Neuronal stem cell (in vitro differentiated cells): ENCODE measurements around the gene ASIP.
A peak's percentile ranks its signal among the peaks of the same experiment; 100 is the strongest.

Source experiments
- DNase-seq: peaks from one replicate; pipeline ENCODE4 v3.0.0-alpha.2; 2013; ENCODE audit warnings: low spot score
- H2AFZ ChIP-seq: one replicate; pipeline ENCODE4 v1.6.1; 2013; ENCODE audit warnings: mild to moderate bottlenecking, low read length, inconsistent platforms
- H2AK5ac ChIP-seq: 2 replicates; pipeline ENCODE4 v1.6.1; 2013; ENCODE audit warnings: low read depth, mild to moderate bottlenecking, inconsistent platforms, low read length, moderate library complexity, mixed read lengths
- H2BK120ac ChIP-seq: 2 replicates; pipeline ENCODE4 v1.6.1; 2013; ENCODE audit warnings: low read depth, mild to moderate bottlenecking, inconsistent platforms, low read length, moderate library complexity, mixed read lengths
- H2BK12ac ChIP-seq: one replicate; pipeline ENCODE4 v1.6.1; 2013; ENCODE audit warnings: low read length, inconsistent platforms
- H2BK15ac ChIP-seq: 2 replicates; pipeline ENCODE4 v1.6.1; 2013; ENCODE audit warnings: mild to moderate bottlenecking, low read length, inconsistent platforms, mixed read lengths
- H2BK5ac ChIP-seq: one replicate; pipeline ENCODE4 v1.6.1; 2013; ENCODE audit warnings: inconsistent platforms, mild to moderate bottlenecking, low read length, moderate library complexity
- H3K14ac ChIP-seq: one replicate; pipeline ENCODE4 v1.6.1; 2013; ENCODE audit warnings: low read length, inconsistent platforms
- H3K18ac ChIP-seq: 2 replicates; pipeline ENCODE4 v1.6.1; 2013; ENCODE audit warnings: low read length, inconsistent platforms
- H3K23ac ChIP-seq: 2 replicates; pipeline ENCODE4 v1.6.1; 2013; ENCODE audit warnings: low read depth, mild to moderate bottlenecking, mixed read lengths, low read length, inconsistent platforms; ENCODE audit not compliant: poor library complexity
- H3K27ac ChIP-seq: replicated peaks from 3 replicates; pipeline ENCODE4 v1.5.1; 2013; ENCODE audit warnings: low read length, inconsistent platforms
- H3K27me3 ChIP-seq, 3 experiments: 2 replicates each; pipeline ENCODE4 v1.6.1; 2013; ENCODE audit warnings: low read length in 3 of 3, mild to moderate bottlenecking in 2 of 3, inconsistent platforms in 1 of 3, low read depth in 1 of 3, mixed read lengths in 1 of 3, moderate library complexity in 1 of 3; ENCODE audit not compliant: control insufficient read depth in 3 of 3, insufficient read depth in 3 of 3
- H3K36me3 ChIP-seq, 2 donors: replicated peaks in 1 of 2; 2 replicates each; pipeline ENCODE4 v1.6.1; 2013; ENCODE audit warnings: low read length in 2 of 2; ENCODE audit not compliant: control insufficient read depth in 2 of 2, insufficient read depth in 2 of 2
- H3K4ac ChIP-seq: 2 replicates; pipeline ENCODE4 v1.6.1; 2013; ENCODE audit warnings: inconsistent platforms, mild to moderate bottlenecking, low read length, moderate library complexity
- H3K4me1 ChIP-seq, 2 donors: 1 replicate in 1 of 2; 2 replicates in 1 of 2; pipeline ENCODE4 v1.6.1; 2013; ENCODE audit warnings: low read length in 2 of 2, low read depth in 1 of 2; ENCODE audit not compliant: control insufficient read depth in 2 of 2, insufficient read depth in 1 of 2
- H3K4me2 ChIP-seq: one replicate; pipeline ENCODE4 v1.6.1; 2013; ENCODE audit warnings: mild to moderate bottlenecking, low read length, inconsistent platforms; ENCODE audit not compliant: insufficient read depth, poor library complexity, severe bottlenecking
- H3K4me3 ChIP-seq, 2 donors: 2 replicates each; pipeline ENCODE4 v1.5.1; 2013; ENCODE audit warnings: low read length in 2 of 2, mild to moderate bottlenecking in 2 of 2, inconsistent platforms in 1 of 2, moderate library complexity in 1 of 2
- H3K79me1 ChIP-seq: one replicate; pipeline ENCODE4 v1.6.1; 2013; ENCODE audit warnings: low read depth, mild to moderate bottlenecking, inconsistent platforms, low read length, moderate library complexity
- H3K9ac ChIP-seq: one replicate; pipeline ENCODE4 v1.6.1; 2013; ENCODE audit warnings: mild to moderate bottlenecking, low read depth, low read length, inconsistent platforms; ENCODE audit not compliant: poor library complexity
- H3K9me3 ChIP-seq, 2 donors: replicated peaks in 1 of 2; 2 replicates each; pipeline versions ENCODE3 to v1.6.1; 2013; ENCODE audit warnings: low read length in 2 of 2, mild to moderate bottlenecking in 2 of 2, inconsistent platforms in 1 of 2, low read depth in 1 of 2, mixed read lengths in 1 of 2, moderate library complexity in 1 of 2; ENCODE audit not compliant: control insufficient read depth in 2 of 2, insufficient read depth in 1 of 2
- H4K8ac ChIP-seq: one replicate; pipeline ENCODE4 v1.6.1; 2013; ENCODE audit warnings: low read depth, mild to moderate bottlenecking, inconsistent platforms, low read length, moderate library complexity
- H4K91ac ChIP-seq: one replicate; pipeline ENCODE4 v1.6.1; 2013; ENCODE audit warnings: low read length, low read depth, mild to moderate bottlenecking, inconsistent platforms; ENCODE audit not compliant: poor library complexity
- WGBS, 2 donors: extraction: QIAGEN DNeasy Blood & Tissue Kit; methylation state at CpG; one replicate each; pipeline ENCODE4 v1.1.7; 2013; ENCODE audit warnings: missing lambda C conversion rate in 2 of 2, mixed read lengths in 1 of 2; ENCODE audit not compliant: insufficient read length in 2 of 2, insufficient replicate concordance in 1 of 2; ENCODE audit errors: extremely low coverage in 2 of 2; 5-methylcytosine and 5-hydroxymethylcytosine counted together

The ASIP gene

GRCh38 chr20:34301587-34302311, 60.5 kb downstream of the ASIP start:
- H3K4ac ChIP-seq = no peak overlapping the region
- no peak overlapping the region for H3K23ac ChIP-seq
- no peak overlapping the region for H2BK15ac ChIP-seq
- peaks cover 3 to 13% of the 10 kb centered on the region in 2 donors for H3K4me1 ChIP-seq
- H4K91ac ChIP-seq = no peak overlapping the region
- H3K36me3 ChIP-seq = peaks cover 3 to 34% of the 10 kb centered on the region in 2 donors
- H3K79me1 ChIP-seq = peaks cover 11% of the 10 kb centered on the region
- H3K9me3 ChIP-seq = peaks cover 2 to 3% of the 10 kb centered on the region in 2 donors
- H4K8ac ChIP-seq = no peak overlapping the region
- no peak overlapping the region for H2AK5ac ChIP-seq
- no CpG with 5 or more reads among the region's 17 CpGs for WGBS, 2 donors
- H3K18ac ChIP-seq = no peak overlapping the region
- no peak overlapping the region for H2BK120ac ChIP-seq
- DNase-seq = no peak
- peak overlapping the region; percentile 70 for H3K4me2 ChIP-seq
- no peak overlapping the region for H2BK12ac ChIP-seq
- no peak overlapping the region for H2AFZ ChIP-seq
- no peak overlapping the region for H3K9ac ChIP-seq
- H3K14ac ChIP-seq = no peak overlapping the region
- no peak overlapping the region for H2BK5ac ChIP-seq
- H3K4me3 ChIP-seq = peak overlapping the region in 1 of 2 donors; percentile 80
- H3K27me3 ChIP-seq = no peaks in the 10 kb centered on the region
- no peak overlapping the region for H3K27ac ChIP-seq

GRCh38 chr20:34302312-34302722, 61.1 kb downstream of the ASIP start:
- H3K27ac ChIP-seq = no peak overlapping the region
- H3K79me1 ChIP-seq = peaks cover 11% of the 10 kb centered on the region
- WGBS, 2 donors = no CpG with 5 or more reads among the region's 9 CpGs
- no peaks in the 10 kb centered on the region for H3K27me3 ChIP-seq
- peak overlapping the region; percentile 78 for H3K9ac ChIP-seq
- H3K14ac ChIP-seq = no peak overlapping the region
- no peak overlapping the region for H2BK5ac ChIP-seq
- H3K23ac ChIP-seq = no peak overlapping the region
- peak overlapping the region; percentile 70 for H3K4me2 ChIP-seq
- H2BK12ac ChIP-seq = no peak overlapping the region
- H2BK120ac ChIP-seq = no peak overlapping the region
- no peak overlapping the region for H4K91ac ChIP-seq
- peaks cover 3 to 29% of the 10 kb centered on the region in 2 donors for H3K36me3 ChIP-seq
- no peak overlapping the region for H3K4ac ChIP-seq
- no peak overlapping the region for H2AK5ac ChIP-seq
- peaks cover 3 to 13% of the 10 kb centered on the region in 2 donors for H3K4me1 ChIP-seq
- peak overlapping the region; percentile 97 for H2AFZ ChIP-seq
- no peak overlapping the region for H2BK15ac ChIP-seq
- H3K9me3 ChIP-seq = peaks cover 2 to 3% of the 10 kb centered on the region in 2 donors
- peak overlapping the region; percentile 80 to 97 for H3K4me3 ChIP-seq
- H4K8ac ChIP-seq = no peak overlapping the region
- no peak for DNase-seq
- peak overlapping the region; percentile 0 for H3K18ac ChIP-seq

GRCh38 chr20:34302723-34303533, 61.7 kb downstream of the ASIP start, which contains the start of gene AHCY:
Gene AHCY (minus strand): TSS chr20:34303355. CDS start chr20:34303270, 85 bp downstream.
- Histone ChIP-seq H3K4ac (no peak within 1 kb of the TSS), H3K9ac (peak within 1 kb of the TSS; percentile 85), H4K91ac (no peak within 1 kb of the TSS), H3K14ac (no peak within 1 kb of the TSS), H3K18ac (peak within 1 kb of the TSS; percentile 93), H3K4me2 (peak within 1 kb of the TSS; percentile 70), H2BK15ac (no peak within 1 kb of the TSS), H3K9me3 (peaks cover 2 to 3% of the 10 kb centered on the region in 2 donors), H3K27ac (peak within 1 kb of the TSS; percentile 88), H3K4me3 (peak within 1 kb of the TSS; percentile 80 to 97), H3K27me3 (no peaks in the 10 kb centered on the region), H3K36me3 (peaks cover 3 to 26% of the 10 kb centered on the region in 2 donors), H2AK5ac (no peak within 1 kb of the TSS), H3K23ac (peak within 1 kb of the TSS; percentile 98), H2BK5ac (no peak within 1 kb of the TSS), H3K79me1 (peaks cover 11% of the 10 kb centered on the region), H4K8ac (no peak within 1 kb of the TSS), H2AFZ (peak within 1 kb of the TSS; percentile 97), H3K4me1 (peaks cover 3 to 13% of the 10 kb centered on the region in 2 donors), H2BK120ac (no peak within 1 kb of the TSS), H2BK12ac (no peak within 1 kb of the TSS)
- peak; percentile 93 for DNase-seq
- WGBS, 2 donors = no CpG with 5 or more reads among the region's 79 CpGs
